Hepatic stellate cell (primary cell): Measurements from ENCODE around the gene ZNF69.
A peak's percentile ranks its signal among the peaks of the same experiment; 100 is the strongest.
"Not testable (repeated sequence)": the region's sequence is repeated elsewhere in the genome, so short reads cannot be mapped to it uniquely, and the experiment has no call there.

Source experiments
- DNase-seq: peaks from one replicate; pipeline ENCODE4 v3.0.0; 2011; ENCODE audit warnings: low spot score

The ZNF69 gene

DNA sequence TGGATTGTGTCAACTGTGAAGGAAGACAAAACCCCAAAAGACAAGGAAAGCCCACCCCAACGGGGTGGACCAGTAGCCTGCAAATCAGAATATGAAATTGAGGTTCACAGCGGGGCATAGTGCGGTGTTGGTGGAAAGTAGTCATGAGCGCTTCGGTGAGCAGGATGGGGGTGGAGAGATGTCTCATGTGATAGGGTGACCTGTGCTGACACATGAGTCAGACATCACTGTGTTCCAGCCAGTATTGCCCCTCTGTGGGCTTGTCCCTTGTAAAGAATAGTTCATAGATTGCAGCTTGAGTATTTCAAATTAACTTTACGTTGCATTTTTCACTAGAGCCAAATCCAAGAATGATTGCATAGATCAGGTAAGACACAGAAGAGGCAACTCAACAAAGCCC lies 7.3 kb downstream of the ZNF69 start:
- no peak for DNase-seq

DNA sequence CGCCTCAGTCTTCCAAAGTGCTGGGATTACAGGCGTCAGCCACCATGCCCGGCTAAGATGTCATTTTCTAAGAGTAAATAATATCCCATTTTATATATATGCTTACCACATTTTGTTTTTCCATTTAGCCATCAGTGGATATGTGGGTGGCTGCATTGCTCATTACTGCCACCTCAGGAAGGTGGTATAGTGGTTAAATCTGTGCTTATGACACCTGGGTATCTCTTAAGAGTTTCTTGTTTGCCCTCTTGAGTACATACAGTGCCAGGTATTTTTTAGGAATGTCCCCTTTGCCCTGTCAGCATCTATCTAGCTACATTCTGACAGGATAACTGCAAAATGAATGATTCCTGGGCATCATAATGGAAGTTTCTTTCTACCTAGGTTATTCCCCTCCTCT lies 14.6 kb downstream of the ZNF69 start:
- DNase-seq = no peak

DNA sequence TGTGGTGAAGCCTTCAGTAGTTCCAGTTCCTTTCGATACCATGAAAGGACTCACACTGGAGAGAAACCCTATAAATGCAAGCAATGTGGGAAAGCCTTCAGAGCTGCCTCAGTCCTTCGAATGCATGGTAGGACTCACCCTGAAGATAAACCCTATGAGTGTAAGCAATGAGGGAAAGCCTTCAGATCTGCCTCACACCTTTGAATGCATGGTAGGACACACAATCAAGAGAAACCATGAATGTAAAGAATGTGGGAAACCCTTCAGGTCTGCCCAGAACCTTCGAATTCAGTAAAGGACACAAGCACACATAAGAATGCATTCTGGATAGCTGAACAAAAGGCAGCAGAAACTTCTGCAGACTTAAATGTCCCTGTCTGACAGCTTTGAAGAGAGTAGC lies 18.3 kb downstream of the ZNF69 start:
- no peak for DNase-seq

DNA sequence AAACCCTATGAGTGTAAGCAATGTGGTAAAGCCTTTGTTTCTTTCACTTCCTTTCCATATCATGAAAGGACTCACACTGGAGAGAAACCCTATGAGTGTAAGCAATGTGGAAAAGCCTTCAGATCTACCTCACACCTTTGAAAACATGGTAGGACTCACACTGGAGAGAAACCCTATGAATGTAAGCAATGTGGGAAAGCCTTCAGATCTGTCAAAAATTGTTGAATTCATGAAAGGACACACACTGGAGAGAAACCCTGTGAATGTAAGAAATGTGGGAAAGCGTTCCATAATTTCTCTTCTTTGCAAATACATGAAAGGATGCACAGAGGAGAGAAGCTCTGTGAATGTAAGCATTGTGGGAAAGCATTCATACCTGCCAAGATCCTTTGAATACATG lies 24.4 kb downstream of the ZNF69 start:
- DNase-seq = not testable (repeated sequence)

DNA sequence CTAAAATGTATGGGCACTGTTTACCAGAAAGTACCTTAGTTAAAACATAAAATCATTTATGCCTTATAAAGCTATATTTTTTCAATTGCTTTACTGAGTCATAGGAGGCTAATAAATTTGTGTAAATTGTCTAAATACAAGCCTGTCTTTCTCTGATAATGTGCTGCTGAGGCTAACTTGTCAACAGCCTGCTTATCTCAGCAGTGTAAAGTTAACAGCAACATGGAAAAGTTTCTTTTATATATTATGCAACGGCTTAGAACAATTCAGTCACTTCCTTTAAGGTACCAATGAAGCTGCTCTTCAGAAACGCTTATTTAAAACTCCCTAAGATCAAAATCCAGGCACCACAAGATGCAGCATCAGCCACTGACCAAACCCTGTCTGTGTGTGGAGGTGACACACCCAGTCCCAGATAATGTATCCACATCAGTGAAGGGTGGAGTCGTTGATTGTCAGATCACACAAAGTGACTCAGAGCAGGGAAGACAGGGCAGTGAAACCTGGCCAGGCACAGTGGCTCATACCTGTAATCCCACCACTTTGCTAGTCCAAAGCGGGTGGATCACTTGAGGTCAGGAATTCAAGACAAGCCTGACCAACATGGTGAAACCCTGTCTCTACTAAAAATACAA lies 27.0 kb downstream of the ZNF69 start:
- DNase-seq = not testable (repeated sequence)

DNA sequence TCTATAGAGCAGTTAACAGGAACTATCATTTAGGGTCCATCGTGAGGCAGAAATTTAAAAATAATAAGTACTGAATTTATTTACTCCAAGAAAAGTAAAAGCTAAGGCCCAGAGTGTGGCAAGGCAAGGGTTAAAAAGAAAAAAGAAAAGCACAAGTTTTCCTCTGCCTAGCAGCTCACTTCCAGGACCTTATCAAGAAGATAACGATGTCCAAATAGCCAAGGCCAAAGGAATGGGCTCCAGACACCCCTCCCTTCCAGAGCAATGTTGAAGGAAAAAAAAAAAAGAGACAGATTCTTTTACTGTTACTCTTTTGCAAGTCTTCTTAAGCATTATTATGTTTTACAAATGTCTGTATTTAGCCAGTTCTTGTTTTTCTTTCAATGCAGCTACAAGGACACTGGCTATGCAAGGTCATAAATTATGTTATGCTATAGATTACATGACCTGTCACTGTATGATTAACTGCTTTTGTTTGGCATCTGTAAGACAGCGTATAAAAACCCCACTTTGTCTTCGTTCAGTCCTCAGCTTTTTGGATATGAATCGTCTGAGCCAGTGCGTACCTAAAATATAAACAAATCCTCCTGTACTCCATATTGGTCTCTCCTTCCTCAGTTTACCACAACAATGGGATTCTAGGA lies 34.4 kb downstream of the ZNF69 start:
- DNase-seq = no peak

DNA sequence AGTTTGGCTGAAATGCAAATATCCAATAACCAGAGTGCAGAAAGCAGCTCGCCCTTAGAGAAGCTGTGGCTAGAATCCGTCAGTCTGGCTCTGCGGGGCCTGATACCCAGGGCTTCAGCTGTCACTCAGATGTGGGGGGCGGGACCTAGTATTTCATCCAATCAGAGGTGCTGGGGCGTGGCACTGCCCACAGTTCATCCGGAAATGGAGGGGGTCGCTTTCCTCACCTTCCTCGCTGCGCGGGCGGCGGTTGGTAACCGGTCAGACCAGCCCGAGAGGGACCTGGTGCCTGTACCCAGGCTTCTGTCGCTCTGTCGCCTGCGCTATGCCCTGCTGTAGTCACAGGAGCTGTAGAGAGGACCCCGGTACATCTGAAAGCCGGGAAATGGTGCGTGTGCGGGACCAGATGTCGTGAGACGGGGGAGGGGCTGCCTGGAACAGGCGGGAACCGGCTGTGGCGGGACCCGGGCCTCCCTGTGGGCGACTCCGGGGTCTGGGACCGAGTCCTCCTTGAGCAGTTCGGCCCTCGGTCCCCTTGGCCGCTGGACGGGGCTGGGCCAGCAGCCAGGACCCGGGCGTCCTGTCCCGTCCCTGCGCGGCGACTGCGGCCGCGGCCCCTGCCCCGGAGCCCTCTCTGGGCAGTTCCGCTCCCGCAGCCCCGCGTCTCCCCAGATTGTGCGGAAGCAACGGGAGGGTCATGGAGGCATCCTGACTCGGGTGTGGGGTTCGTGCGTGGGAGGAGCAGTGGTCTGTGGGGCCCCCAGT lies 37.5 kb downstream of the ZNF69 start, which contains the start of gene ZNF700:
TSS of gene ZNF700 (plus strand) at position 222 of the 765 bp plus-strand sequence. CDS start at position 326, 104 bp downstream.
- DNase-seq = peak; percentile 94

DNA sequence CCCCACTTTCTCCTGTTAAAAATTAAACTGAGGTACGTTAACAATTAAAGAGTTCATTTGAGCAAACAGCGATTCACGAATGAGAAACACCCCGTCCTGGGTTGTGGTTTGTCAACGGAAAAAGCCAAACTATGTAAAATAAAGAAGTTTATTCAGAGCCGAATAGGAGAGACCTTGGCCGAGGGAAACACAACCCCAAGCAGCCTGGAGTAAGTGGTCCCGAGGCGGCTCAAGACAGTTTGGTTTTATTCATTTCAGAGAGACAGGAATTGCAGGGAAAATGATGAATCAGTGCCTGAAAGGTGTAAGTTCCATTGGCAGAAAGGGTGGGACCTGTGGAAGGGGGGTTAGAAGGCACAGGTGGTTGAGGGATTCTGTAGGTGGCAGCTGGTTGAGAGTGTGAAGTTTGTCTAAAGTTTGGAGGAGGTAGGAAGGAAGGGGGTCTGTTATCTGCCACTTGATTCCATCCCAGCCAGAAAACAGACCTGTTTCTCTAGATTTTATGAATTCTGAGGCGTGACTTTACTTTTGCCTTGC lies 38.1 kb downstream of the ZNF69 start:
- DNase-seq = not testable (repeated sequence)

DNA sequence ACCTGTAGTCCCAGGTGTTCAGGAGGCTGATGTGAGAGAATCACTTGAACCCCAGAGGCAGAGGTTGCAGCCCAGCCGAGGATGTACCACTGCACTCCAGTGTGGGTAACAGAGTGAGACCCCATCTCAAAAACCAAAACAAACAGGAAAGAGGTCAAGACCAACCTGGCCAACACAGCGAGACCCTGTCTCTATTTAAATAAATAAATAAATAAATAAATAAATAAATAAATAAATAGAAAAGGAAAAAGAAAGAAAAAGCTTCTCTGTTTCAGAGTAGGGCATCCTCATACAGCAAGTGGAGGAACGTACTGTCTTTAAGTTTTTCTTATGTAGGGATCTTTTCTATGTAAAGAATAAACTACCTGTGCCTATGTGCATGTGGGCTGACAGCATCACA lies 39.6 kb downstream of the ZNF69 start:
- DNase-seq = no peak

DNA sequence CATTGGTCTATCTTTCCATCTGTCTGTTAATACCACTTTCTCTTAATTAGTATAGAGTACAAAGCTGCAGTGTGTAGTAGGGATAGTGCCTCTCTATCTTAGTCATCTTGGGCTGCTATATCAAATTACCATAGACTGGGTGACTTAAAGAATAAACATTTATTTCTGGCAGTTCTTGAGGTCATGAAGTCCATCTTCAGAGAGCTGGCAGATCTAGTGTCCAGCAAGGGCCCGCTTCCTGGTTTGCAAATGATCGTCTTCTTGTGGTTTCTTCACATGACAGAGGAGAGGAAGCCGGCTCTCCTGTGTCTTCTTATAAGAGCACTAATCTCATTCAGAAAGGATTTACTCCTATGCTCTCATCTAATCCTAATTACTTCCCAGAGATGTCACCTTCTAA lies 43.5 kb downstream of the ZNF69 start:
- no peak for DNase-seq

DNA sequence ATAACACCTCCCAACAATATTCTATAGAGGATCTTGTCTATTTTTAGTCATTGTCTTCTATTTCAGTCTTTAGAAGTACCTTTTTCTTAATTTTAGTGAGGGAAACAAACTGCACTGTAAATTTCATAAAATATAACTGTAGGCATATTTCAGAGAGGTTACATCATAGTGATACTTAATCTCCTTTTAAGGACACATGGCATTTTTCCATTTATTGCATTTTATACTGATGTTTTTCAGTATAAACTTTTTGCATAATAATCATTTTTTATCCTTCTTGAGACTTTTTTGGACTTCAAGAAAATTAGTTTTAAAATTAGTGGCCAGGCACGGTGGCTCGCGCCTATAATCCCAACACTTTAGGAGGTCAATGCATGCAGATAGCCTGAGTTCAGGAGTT lies 43.9 kb downstream of the ZNF69 start:
- no peak for DNase-seq

DNA sequence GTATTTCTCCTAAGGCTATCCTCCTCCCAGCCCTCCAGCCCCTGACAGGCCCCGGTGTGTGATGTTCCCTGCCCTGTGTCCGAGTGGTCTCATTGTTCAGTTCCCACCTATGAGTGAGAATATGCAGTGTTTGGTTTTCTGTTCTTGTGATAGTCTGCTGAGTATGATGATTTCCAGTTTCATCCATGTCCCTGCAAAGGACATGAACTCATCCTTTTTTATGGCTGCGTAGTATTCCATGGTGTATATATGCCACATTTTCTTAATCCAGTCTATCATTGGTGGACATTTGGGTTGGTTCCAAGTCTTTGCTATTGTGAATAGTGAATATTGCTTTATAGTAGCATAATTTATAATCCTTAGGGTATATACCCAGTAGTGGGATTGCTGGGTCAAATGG lies 48.2 kb downstream of the ZNF69 start:
- DNase-seq = not testable (repeated sequence)

DNA sequence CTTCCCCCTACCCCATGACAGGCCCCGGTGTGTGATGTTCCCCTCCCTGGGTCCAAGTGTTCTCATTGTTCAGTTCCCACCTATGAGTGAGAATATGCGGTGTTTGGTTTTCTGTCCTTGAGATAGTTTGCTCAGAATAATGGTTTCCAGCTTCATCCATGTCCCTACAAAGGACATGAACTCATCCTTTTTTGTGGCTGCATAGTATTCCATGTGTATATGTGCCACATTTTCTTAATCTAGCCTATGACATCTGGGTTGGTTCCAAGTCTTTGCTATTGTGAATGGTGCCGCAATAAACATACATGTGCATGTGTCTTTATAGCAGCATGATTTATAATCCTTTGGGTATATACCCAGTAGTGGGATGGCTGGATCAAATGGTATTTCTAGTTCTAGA lies 50.8 kb downstream of the ZNF69 start:
- not testable (repeated sequence) for DNase-seq

DNA sequence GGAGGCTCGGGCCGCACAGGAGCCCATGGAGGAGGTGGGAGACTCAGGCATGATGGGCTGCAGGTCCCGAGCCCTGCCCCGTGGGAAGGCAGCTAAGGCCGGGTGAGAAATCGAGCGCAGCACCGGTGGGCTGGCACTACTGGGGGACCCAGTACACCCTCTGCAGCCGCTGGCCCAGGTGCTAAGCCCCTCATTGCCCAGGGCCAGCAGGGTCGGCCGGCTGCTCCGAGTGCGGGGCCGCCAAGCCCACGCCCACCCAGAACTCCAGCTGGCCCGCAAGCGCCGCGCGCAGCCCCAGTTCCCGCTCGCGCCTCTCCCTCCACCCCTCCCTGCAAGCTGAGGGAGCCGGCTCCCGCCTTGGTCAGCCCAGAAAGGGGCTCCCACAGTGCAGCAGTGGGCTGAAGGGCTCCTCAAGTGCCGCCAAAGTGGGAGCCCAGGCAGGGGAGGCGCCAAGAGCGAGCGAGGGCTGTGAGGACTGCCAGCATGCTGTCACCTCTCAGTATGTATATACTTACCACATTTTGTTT lies 53.8 kb downstream of the ZNF69 start:
- not testable (repeated sequence) for DNase-seq

DNA sequence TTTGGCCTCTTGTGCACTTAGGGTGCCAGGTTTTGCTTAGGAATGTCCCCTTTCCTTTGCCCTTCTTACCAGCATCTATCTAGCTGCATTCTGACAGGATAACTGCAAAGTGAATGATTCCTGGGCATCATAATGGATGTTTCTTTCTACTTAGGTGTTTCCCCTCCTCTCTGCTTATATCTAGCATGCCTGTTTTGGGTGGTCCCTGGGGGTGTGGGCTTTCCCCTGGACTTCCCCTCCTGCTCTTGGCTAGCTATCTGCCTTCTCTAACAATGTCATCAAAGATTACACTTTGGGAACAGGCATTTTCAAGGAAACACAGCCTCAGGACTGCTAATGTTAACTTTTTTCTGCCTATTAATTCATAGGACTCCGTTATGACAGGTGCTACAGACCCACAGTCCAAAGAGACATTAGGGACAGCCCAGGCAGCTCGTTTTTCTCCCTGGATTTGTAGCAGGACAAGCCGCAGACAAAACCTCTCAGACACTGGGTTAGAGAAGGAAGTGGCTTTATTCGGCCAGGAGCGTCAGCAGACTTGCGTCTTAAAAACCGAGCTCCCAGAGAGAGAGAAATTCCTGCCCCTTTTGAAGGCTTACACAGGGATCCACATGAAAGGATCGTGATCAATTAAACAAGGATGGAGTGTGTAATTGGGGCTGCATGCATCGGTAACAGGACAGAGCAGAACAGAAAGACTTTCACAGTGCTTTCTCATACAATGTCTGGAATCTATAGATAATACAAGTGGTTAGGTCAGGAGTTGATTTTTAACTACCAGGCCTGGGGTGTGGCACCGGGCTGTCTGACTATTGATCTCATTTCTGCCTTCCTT lies 54.6 kb downstream of the ZNF69 start:
- no peak for DNase-seq

DNA sequence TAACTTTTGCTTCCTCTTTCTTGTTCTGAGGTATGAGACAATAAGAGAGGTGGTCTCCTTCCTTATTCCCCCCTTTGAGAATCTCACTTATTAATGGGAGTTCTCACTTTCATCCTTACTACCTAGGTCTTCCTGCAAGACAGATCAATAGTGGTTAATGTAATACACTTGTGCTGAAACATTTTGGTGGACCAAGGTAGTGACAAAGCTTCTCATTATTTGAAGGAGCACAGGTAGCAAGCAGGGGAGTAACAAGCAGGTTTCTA lies 55.2 kb downstream of the ZNF69 start:
- no peak for DNase-seq

DNA sequence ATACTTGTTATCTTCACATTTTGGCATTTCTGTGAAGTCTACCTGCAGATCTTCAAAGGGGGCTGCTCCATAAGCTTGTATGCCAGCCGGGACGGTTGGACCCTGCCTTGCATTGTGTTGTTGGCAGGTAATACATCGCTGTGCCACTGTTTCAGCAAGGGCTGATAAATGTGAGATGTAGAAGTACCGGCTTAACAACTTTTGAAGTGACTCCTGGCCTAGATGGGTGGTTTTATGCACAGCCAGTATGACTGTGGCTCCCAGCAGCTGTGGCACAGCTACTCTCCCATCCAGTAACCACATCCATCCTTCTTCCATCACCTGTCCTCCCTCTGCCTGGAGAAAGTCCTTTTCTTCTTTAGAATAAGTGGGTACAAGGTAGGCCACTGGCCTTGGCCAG lies 57.1 kb downstream of the ZNF69 start:
- DNase-seq = no peak

DNA sequence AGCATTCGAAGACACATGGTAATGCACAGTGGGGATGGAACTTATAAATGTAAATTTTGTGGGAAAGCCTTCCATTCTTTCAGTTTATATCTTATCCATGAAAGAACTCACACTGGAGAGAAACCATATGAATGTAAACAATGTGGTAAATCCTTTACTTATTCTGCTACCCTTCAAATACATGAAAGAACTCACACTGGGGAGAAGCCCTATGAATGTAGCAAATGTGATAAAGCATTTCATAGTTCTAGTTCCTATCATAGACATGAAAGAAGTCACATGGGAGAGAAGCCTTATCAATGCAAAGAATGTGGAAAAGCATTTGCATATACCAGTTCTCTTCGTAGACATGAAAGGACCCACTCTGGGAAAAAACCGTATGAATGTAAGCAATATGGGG lies 61.1 kb downstream of the ZNF69 start:
- no peak for DNase-seq

DNA sequence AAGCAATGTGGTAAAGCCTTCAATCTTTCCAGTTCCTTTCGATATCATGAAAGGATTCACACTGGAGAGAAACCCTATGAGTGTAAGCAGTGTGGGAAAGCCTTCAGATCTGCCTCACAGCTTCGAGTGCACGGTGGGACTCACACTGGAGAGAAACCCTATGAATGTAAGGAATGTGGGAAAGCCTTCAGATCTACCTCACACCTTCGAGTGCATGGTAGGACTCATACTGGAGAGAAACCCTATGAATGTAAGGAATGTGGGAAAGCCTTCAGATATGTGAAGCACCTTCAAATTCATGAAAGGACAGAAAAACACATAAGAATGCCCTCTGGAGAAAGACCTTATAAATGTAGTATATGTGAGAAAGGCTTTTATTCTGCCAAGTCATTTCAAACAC lies 61.6 kb downstream of the ZNF69 start:
- DNase-seq = no peak

DNA sequence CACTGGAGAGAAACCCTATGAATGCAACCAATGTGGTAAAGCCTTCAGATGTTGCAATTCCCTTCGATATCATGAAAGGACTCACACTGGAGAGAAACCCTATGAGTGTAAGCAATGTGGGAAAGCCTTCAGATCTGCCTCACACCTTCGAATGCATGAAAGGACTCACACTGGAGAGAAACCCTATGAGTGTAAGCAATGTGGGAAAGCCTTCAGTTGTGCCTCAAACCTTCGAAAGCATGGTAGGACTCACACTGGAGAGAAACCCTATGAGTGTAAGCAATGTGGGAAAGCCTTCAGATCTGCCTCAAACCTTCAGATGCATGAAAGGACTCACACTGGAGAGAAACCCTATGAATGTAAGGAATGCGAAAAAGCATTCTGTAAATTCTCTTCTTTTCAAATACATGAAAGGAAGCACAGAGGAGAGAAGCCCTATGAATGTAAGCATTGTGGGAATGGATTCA lies 62.1 kb downstream of the ZNF69 start:
- not testable (repeated sequence) for DNase-seq

DNA sequence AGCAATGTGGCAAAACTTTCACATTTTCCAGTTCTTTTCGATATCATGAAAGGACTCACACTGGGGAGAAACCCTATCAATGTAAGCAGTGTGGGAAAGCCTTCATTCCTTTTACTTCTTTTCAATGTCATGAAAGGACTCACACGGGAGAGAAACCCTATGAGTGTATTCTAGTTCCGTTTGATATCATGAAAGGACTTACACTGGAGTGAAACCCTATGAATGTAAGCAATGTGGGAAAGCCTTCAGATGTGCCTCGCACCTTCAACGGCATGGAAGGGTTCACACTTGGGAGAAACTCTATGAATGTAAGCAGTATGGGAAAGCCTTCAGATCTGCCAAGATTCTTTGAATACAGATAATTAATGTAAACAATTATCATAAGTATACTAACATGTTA lies 62.7 kb downstream of the ZNF69 start:
- DNase-seq = no peak
